Cardiac fibroblast (primary cell): ENCODE results near the gene FAAP100.

Experiments used
- DNase-seq, 2 donors: peaks; one replicate each; pipeline versions ENCODE4 v3.0.0 to v3.0.0-alpha.2; 2010; ENCODE audit warnings: low read depth in 2 of 2
- H3K4me3 ChIP-seq, 2 donors: replicated peaks in 1 of 2; 1 replicate in 1 of 2; 2 replicates in 1 of 2; pipeline ENCODE4 v1.5.1; 2011; ENCODE audit warnings: low read depth in 2 of 2, low read length in 2 of 2, mild to moderate bottlenecking in 2 of 2, moderate library complexity in 1 of 2
- TF ChIP-seq, protein P1 (sequence below): IDR thresholded peaks from one replicate; pipeline ENCODE4 v1.5.1; 2011; ENCODE audit warnings: low read depth, mild to moderate bottlenecking, low read length, inconsistent platforms

The FAAP100 gene

DNA sequence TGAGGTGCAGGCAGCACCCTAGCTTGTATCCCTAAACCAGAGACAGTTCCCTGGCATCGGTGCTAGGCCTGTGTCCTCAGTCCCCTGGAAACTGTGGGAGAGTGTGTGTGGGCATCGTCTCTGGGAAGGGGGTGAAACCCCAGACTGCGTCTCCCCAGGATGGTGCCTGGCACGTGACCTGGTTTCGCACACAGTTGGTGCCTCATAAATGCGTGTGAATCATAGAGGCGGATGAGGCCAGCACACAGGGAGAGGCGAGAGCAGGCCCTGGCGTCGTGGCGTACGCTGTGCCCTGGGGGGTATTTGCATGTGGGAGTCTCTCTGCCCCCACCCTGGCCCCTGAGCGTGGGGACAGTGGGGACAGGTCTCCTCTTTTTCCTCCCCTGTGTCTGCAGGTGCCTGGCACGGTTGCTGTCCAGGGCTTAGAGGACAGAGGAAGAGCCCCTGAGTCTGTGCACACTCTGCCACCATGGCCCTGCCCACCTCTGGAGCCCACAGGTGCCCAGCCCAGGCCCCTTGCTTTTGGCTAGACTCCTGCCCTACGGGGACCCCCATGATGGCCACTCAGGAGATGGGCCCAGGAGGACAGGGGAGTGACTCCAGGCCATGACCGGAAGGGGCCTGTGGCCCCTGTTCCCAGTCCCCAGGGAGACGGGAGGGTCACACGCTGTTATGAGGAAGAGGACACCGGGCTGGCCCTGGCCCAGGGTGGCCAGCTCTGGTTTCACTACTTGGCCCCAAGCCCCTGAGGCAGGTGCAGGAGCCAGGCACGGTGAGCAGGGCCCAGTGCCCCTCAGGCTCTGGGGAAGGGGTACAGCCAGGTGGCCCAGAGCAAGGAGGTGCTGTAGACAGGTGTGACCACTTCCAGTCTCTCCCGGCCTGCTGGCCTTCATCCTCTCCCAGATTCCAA, 25.2 kb downstream of the FAAP100 start:
- TF ChIP-seq, protein P1, sequence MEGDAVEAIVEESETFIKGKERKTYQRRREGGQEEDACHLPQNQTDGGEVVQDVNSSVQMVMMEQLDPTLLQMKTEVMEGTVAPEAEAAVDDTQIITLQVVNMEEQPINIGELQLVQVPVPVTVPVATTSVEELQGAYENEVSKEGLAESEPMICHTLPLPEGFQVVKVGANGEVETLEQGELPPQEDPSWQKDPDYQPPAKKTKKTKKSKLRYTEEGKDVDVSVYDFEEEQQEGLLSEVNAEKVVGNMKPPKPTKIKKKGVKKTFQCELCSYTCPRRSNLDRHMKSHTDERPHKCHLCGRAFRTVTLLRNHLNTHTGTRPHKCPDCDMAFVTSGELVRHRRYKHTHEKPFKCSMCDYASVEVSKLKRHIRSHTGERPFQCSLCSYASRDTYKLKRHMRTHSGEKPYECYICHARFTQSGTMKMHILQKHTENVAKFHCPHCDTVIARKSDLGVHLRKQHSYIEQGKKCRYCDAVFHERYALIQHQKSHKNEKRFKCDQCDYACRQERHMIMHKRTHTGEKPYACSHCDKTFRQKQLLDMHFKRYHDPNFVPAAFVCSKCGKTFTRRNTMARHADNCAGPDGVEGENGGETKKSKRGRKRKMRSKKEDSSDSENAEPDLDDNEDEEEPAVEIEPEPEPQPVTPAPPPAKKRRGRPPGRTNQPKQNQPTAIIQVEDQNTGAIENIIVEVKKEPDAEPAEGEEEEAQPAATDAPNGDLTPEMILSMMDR, result no peak
- no peak overlapping the region for H3K4me3 ChIP-seq
- DNase-seq, result no peak

- H3K4me3 ChIP-seq, result no peak overlapping the region
- no peak for DNase-seq
- TF ChIP-seq, protein P1, result no peak
Observed at GRCh38 chr17:81524865-81525159, 27.3 kb downstream of the FAAP100 start.

GRCh38 chr17:81524039-81524864, 27.9 kb downstream of the FAAP100 start:
- TF ChIP-seq, protein P1, result no peak
- no peak overlapping the region for H3K4me3 ChIP-seq
- DNase-seq, result no peak

DNA sequence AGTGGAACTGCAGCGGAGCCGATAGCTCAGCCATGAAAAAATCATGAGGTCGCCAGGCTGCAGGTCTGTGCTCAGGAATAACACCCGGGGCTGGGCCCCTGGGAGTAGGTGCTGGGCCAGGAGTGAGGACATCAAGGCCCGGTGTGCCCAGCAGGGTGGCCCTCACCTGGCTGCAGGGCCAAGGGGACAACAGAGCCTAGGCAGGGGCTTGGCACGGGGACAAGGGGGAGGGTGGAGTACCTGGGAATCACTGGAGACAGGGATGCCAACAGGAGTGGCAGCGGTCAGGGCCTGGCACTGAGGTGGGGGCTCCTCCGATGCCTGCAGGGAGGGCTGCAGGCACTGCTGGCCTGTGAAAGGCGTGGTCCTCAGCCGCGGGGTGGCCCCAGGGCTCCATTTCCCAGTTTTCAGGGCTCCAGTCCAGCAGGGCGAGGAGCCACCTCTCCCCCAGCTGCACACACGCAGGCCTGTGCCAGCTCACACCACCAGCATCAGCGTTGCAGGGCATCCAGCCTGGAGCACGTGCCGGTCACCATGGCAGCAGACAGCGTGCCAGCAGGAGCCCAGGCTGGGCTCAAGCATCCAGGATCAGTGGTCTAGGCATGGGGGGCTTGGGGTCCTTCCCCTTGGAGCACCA, 28.6 kb downstream of the FAAP100 start:
- DNase-seq, result peak in 1 of 2 donors; percentile 70
- TF ChIP-seq, protein P1, result no peak
- no peak overlapping the region for H3K4me3 ChIP-seq

DNA sequence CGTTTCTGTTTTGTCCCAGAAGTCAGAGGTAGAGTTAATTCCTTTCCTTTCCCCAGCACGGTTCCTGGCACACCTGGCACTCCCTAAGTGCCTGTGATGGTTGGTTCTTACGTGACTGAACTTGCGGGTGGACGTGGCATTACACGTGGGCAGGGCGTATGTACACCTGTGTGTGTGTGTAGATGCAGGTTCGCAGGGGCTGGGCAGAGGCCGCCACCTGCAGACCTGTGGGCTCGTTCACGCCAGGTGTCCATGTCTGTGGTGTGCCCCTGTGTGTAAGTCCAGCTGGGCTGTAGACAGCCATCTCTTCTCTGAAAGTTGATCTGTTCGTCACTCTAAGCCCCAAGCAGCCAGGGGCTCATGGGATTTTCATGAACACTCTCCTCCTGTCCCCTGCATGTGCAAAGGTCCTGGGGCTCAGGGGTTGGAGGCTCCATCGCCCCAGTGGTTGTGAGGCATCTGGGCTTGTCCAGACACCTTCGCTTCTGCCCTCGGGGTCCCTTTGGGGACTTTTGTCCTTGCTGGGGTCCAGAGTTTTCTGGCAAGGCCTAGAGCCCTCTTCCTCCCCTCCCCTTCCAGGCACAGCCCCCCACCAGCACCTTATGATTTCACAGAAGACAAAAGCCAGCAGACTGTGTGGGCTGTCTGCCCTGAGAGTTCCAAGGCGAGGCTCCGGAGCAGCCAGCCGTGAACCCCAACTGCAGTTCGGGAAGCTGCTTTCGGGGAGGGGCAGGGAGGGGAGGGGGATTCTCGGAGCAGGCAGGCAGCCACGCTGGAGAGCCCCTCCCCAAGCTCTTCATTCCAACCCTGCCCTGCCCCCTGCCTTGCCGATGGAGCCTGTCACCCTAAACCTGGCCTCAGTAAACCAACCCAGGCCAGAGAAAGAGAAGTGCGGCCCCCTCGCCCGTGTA, 29.4 kb downstream of the FAAP100 start:
- TF ChIP-seq, protein P1, result peak; percentile 14
- no peak overlapping the region for H3K4me3 ChIP-seq
- no peak for DNase-seq
